GM12801 (cell line): ENCODE data around the gene SH2D3A.

Experiments
- TF ChIP-seq, protein P1 (sequence below): IDR thresholded peaks from one replicate; pipeline ENCODE4 v1.5.1; 2011; ENCODE audit warnings: control low read depth; ENCODE audit not compliant: insufficient read length; ENCODE audit errors: extremely low read depth

The SH2D3A gene

DNA sequence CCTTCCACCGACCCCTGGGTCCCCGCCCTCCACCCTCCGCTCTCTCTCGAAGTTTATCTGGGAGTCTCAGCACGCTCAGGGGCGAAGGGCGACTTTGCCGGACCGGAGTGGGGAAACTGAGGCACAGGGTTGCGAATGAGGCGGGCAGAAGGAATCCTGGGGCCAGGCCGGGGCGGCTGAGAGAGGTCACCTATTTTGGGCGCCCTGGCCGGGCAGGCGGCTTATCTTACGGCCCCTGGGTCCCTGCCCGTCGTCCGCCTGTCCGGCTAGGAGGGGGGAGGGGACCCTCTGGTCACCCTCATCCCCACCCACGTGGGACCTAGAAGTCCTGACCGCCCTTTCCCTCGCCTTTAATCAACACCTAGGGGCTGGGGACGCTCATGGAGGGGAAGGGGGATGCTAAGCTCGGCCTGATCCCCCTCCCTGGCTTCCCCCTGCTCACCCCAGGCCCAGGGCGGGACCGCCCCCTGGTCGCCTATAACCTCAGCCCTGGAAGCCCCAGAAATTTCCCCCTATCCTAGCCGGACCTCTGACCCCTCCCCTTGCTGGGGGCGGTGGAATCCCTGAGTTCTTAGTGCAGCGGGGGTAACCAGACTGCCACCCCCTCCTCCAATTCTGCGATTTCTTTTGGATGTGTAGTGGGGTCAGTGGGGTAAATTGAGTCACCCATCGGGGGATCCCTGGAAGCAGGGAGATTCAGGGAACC lies 27.2 kb downstream of the SH2D3A start:
- TF ChIP-seq, protein P1, sequence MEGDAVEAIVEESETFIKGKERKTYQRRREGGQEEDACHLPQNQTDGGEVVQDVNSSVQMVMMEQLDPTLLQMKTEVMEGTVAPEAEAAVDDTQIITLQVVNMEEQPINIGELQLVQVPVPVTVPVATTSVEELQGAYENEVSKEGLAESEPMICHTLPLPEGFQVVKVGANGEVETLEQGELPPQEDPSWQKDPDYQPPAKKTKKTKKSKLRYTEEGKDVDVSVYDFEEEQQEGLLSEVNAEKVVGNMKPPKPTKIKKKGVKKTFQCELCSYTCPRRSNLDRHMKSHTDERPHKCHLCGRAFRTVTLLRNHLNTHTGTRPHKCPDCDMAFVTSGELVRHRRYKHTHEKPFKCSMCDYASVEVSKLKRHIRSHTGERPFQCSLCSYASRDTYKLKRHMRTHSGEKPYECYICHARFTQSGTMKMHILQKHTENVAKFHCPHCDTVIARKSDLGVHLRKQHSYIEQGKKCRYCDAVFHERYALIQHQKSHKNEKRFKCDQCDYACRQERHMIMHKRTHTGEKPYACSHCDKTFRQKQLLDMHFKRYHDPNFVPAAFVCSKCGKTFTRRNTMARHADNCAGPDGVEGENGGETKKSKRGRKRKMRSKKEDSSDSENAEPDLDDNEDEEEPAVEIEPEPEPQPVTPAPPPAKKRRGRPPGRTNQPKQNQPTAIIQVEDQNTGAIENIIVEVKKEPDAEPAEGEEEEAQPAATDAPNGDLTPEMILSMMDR: no peak

DNA sequence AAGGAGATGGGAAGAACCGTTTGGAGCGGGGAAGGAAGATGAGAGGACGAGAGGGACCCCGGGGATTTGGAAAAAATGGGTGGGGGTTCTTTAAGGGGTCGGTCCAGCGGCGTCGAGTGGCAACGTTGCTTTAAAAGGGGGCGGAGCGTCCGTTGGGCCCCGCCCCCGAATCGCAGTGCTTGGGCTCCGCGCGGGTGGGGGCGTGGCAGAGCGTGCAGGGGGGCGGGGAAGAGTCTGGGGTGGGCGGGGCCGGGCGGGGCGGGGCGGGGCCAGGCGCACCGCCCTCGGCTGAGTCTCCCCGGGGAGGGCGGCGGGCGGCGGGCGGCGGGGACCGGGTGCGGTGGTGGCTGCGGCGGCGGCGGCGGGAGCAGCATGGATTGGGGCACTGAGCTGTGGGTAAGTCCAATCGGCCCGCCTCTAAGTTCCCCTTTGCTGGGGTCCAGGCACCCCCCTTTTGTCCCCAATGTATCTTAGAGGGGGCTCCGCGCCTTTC lies 27.8 kb downstream of the SH2D3A start, which contains the start of gene TRIP10:
TRIP10 (plus strand) TSS at position 291 of the 493 bp plus-strand sequence; CDS start at position 373, 82 bp downstream.
- TF ChIP-seq, protein P1: no peak

DNA sequence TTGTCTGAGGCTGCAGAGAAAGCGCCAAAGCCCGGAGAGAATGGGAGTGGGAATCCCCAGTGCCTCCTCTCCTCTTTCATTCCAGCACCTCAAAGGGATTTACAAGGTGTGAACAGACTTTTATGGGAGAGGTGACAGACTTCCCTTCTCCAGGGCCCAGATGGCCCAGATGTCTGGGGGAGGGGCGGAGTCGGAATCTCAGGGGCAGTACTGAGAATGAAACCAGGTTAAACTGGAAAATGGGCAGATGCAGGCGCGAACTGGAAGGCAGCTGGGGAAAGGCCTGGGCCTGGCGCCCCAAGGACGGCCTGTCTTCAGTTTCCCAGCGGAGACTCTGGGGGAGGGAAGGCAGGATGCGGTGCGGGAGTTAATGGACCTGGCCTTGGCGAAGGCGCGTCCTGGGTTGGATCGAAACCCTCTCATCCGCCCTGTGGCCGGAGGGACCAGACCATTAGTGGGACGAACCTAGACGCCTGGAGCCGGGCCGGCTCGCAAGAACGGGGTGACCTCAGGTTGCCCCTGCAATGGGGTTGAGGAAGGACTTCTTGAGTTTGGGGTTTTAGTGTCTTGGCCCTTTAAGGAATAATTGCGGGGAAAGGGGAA lies 28.3 kb downstream of the SH2D3A start:
- TF ChIP-seq, protein P1: no peak

DNA sequence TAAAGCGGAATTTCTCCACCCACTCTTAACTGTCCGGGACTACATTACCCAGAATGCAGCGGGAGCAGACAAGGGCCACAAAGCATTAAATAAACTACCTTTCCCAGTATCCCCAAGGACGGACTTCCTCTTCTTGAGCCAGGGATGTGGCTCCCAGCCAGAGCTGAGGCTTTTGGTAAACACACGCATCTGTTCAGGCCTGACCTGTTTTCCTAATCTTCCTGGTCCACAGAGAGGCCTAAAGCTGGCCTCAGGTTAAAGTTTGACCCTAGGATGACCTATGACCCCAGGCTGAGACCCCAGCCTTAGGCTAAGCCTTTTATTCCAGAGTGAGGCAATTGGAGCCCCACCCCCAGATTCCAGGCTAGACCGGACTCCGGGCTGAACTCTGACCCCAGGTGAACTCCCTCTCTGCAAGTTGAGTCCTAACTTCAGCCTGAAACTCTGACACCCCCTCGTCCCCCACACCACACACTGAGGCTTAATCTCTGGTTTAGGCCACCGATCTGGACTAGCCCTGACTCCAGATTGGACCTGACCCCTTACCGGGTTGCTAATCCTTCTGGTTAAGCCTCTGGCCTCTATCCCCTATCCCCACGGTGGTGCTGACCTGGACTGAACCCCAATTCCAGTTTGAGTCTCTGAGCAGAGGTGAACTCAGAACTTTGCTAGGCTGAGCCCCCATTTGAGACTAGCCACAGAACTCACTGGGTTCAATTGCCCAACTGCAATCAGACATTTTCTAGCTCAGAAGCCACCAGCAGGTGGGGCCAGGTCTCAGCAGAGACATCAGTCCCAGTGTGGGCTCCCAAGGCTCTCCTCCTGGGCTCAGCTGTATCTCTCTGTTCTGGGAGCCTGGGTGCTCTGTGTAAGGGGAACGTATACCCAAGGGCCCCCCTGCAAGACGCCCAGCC lies 29.1 kb downstream of the SH2D3A start:
- TF ChIP-seq, protein P1: no peak

DNA sequence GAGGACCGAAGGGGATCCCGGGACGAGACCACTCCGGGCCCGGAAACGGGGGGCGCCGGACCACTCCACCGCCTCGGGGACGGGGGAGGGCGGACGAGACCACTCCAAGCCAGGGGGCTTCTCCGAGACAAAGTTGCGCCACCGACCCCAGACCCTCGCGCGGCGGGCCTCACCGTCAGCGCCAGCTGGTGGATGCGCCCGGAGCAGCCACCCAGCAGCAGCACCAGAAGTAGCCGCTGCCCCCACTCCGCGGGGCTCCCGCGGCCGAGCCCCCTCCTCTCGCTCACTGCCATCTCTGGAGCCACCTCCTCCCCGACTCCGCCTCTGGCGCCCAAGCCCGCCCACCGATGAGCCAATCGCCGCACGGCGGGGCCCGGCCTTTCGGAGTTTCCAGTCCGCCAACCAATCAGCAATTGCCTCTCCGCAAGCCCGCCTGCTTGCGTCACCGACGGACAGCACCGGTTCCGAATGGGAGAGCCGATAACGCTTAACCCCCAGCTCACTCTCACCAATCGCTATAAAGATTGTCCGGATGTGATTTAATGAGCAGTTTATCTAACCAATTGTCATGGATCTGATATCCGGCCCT lies 29.9 kb downstream of the SH2D3A start, which contains the start of gene GPR108:
GPR108 (minus strand) TSS at position 297 of the 589 bp plus-strand sequence; CDS start at position 293, 4 bp downstream.
- TF ChIP-seq, protein P1: no peak

DNA sequence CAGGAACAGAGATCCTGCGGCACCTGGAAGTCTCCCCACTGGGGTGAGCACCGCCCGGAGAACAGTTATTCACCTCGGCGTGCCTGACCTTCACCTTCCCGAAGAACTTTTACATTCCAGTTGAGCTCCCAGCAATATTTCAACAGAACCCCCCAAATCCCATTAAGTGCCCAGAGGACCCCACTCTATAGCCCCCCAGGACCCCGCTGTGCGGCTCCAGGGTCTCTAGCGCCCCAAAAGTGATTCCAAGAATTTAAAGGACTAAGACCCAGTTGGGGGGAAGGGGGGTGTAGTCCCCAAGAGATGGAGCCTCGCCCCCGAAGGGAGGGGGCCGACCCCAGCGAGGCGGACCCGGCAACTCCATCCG lies 30.3 kb downstream of the SH2D3A start:
- TF ChIP-seq, protein P1: no peak
